CD4-positive, alpha-beta T cell treated with Interleukin-12 subunit alpha and Interleukin-12 subunit beta, for 1 hour (primary cell): ENCODE measurements around the gene GPR4.
"Not testable (repeated sequence)": the region's sequence is repeated elsewhere in the genome, so short reads cannot be mapped to it uniquely, and the experiment has no call there.

Experiments
- DNase-seq: peaks from one replicate; pipeline ENCODE4 v3.0.0-alpha.2; 2020

GPR4 gene

GRCh38 chr19:45621976-45622503 lies 20.0 kb upstream of the GPR4 start:
- no peak for DNase-seq

- no peak for DNase-seq
Measured at GRCh38 chr19:45621389-45621788, 19.4 kb upstream of the GPR4 start.

GRCh38 chr19:45616704-45617017 lies 14.6 kb upstream of the GPR4 start:
- DNase-seq: no peak

- peak; percentile 84 for DNase-seq
Measured at GRCh38 chr19:45615795-45616703, 14.0 kb upstream of the GPR4 start.

GRCh38 chr19:45615056-45615455 lies 13.0 kb upstream of the GPR4 start:
- not testable (repeated sequence) for DNase-seq

- peak; percentile 42 for DNase-seq
Measured at GRCh38 chr19:45613926-45614725, 12.1 kb upstream of the GPR4 start.

GRCh38 chr19:45608948-45609347 lies 6.9 kb upstream of the GPR4 start:
- no peak for DNase-seq

GRCh38 chr19:45607071-45608029 lies 5.3 kb upstream of the GPR4 start:
- peak; percentile 45 for DNase-seq

GRCh38 chr19:45601115-45601514 lies 897 bp downstream of the GPR4 start:
- DNase-seq: no peak

- DNase-seq: no peak
Measured at GRCh38 chr19:45600340-45600885, 1.6 kb downstream of the GPR4 start.

- no peak for DNase-seq
Measured at GRCh38 chr19:45599286-45599685, 2.7 kb downstream of the GPR4 start.

GRCh38 chr19:45598267-45599001 lies 3.6 kb downstream of the GPR4 start:
- DNase-seq: peak; percentile 14

- DNase-seq: no peak
Measured at GRCh38 chr19:45597425-45598111, 4.4 kb downstream of the GPR4 start.

GRCh38 chr19:45595814-45596213 lies 6.2 kb downstream of the GPR4 start:
- DNase-seq: no peak

GRCh38 chr19:45593520-45593919 lies 8.5 kb downstream of the GPR4 start:
- DNase-seq: no peak

- DNase-seq: no peak
Measured at GRCh38 chr19:45592366-45592765, 9.6 kb downstream of the GPR4 start.

- no peak for DNase-seq
Measured at GRCh38 chr19:45591638-45592005, 10.4 kb downstream of the GPR4 start.

GRCh38 chr19:45591004-45591637 lies 10.9 kb downstream of the GPR4 start:
- DNase-seq: peak; percentile 35

- DNase-seq: no peak
Measured at GRCh38 chr19:45590300-45591003, 11.6 kb downstream of the GPR4 start.

GRCh38 chr19:45589768-45590167 lies 12.2 kb downstream of the GPR4 start:
- no peak for DNase-seq
